Osteoblast (primary cell): ENCODE measurements around the gene BMPR1B. TPM values are rescaled to one million over a fixed set of nuclear protein-coding genes. Genes with fewer than 3 reads are reported as not detected.

Source experiments
- DNase-seq: peaks from one replicate; pipeline ENCODE4 v3.0.0; 2011; ENCODE audit warnings: low spot score, mixed read lengths; ENCODE audit not compliant: insufficient read length; ENCODE audit errors: missing footprints
- H2AFZ ChIP-seq: 2 replicates; pipeline ENCODE4 v1.6.0; 2011; ENCODE audit warnings: mild to moderate bottlenecking, low read length
- H3K27ac ChIP-seq: 2 replicates; pipeline ENCODE4 v1.5.1; 2011; ENCODE audit warnings: mild to moderate bottlenecking, low read depth, low read length, moderate library complexity
- H3K27me3 ChIP-seq: 2 replicates; pipeline ENCODE4 v1.6.0; 2012; ENCODE audit warnings: mild to moderate bottlenecking, control low read depth, inconsistent platforms, low read length, moderate library complexity; ENCODE audit not compliant: insufficient read depth
- H3K36me3 ChIP-seq: 2 replicates; pipeline ENCODE4 v1.5.1; 2011; ENCODE audit warnings: mild to moderate bottlenecking, low read length, control low read depth, moderate library complexity; ENCODE audit not compliant: insufficient read depth
- H3K4me1 ChIP-seq: 2 replicates; pipeline ENCODE4 v1.5.1; 2011; ENCODE audit warnings: mild to moderate bottlenecking, low read length, control low read depth, moderate library complexity; ENCODE audit not compliant: insufficient read depth
- H3K4me2 ChIP-seq: 2 replicates; pipeline ENCODE4 v1.6.0; 2011; ENCODE audit warnings: mild to moderate bottlenecking, low read length; ENCODE audit not compliant: insufficient read depth
- H3K4me3 ChIP-seq: fragments of 200-600 bp; sonication (generic); 3 replicates; pipeline ENCODE4 v1.5.1; 2012; ENCODE audit warnings: mild to moderate bottlenecking, low read length, inconsistent platforms; ENCODE audit not compliant: insufficient read depth
- H3K79me2 ChIP-seq: 2 replicates; pipeline ENCODE4 v1.6.0; 2012; ENCODE audit warnings: mild to moderate bottlenecking, low read length, control low read depth, inconsistent platforms; ENCODE audit not compliant: insufficient read depth
- H3K9me3 ChIP-seq: 2 replicates; pipeline ENCODE4 v1.5.1; 2011; ENCODE audit warnings: low read depth, low read length, control low read depth
- H4K20me1 ChIP-seq: 2 replicates; pipeline ENCODE4 v1.6.0; 2012; ENCODE audit warnings: mild to moderate bottlenecking, low read length, control low read depth; ENCODE audit not compliant: insufficient read depth
- CTCF ChIP-seq: IDR thresholded peaks from 2 replicates; pipeline ENCODE4 v1.5.1; 2011; ENCODE audit warnings: mild to moderate bottlenecking, low read depth, low read length, moderate library complexity; ENCODE audit errors: extremely low read depth
- total RNA-seq: library from RNA; depleted of rRNA; stranded (reverse); fragments of >200 nt; gene quantifications from 2 replicates; pipeline ENCODE4 v1.2.3, GENCODE V29; 2012

The BMPR1B gene
- total RNA-seq, 1 donor: 2.5 TPM

DNA sequence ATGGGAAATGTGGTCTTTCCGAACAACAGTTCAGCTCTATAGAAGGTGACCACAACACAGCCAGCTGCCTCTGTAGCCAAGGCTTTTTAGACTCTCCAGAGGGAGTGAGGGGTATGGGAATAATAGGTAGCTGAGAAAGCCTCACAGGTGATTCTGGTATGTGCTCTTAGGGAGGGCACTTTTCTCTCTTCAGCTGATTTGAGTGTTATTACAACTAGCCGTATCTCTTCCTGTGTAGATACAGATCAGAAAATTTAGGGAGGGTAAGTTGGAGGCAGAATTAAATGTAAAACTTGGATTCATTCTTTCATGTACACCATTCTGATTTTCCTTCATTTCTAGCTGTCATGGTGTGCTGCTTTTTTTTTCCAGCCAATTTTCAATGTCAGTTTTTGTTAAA lies 154.9 kb downstream of the BMPR1B start:
- Histone ChIP-seq H3K9me3 (no peaks in the 10 kb centered on the region), H3K27me3 (no peaks in the 10 kb centered on the region), H3K4me2 (no peak overlapping the region), H3K27ac (no peak overlapping the region), H3K4me1 (no peaks in the 10 kb centered on the region), H2AFZ (no peak overlapping the region), H3K79me2 (no peaks in the 10 kb centered on the region), H3K36me3 (no peaks in the 10 kb centered on the region), H4K20me1 (no peaks in the 10 kb centered on the region), H3K4me3 (no peak overlapping the region)
- DNase-seq: no peak
- no peak for TF ChIP-seq CTCF

- H3K4me2 ChIP-seq: no peak overlapping the region
- no peaks in the 10 kb centered on the region for H3K9me3 ChIP-seq
- no peak overlapping the region for H2AFZ ChIP-seq
- H3K79me2 ChIP-seq: no peaks in the 10 kb centered on the region
- H3K4me1 ChIP-seq: no peaks in the 10 kb centered on the region
- TF ChIP-seq CTCF: no peak
- H3K27me3 ChIP-seq: no peaks in the 10 kb centered on the region
- no peaks in the 10 kb centered on the region for H4K20me1 ChIP-seq
- H3K27ac ChIP-seq: no peak overlapping the region
- no peak overlapping the region for H3K4me3 ChIP-seq
- no peaks in the 10 kb centered on the region for H3K36me3 ChIP-seq
- DNase-seq: no peak
These were observed 155.6 kb downstream of the BMPR1B start for GRCh38 chr4:94913316-94913715.

GRCh38 chr4:94917146-94917545 lies 159.4 kb downstream of the BMPR1B start:
- Histone ChIP-seq H3K4me3 (no peak overlapping the region), H2AFZ (no peak overlapping the region), H3K36me3 (no peaks in the 10 kb centered on the region), H3K4me1 (no peaks in the 10 kb centered on the region), H3K79me2 (no peaks in the 10 kb centered on the region), H3K27ac (no peak overlapping the region), H3K4me2 (no peak overlapping the region), H4K20me1 (no peaks in the 10 kb centered on the region), H3K9me3 (no peaks in the 10 kb centered on the region), H3K27me3 (no peaks in the 10 kb centered on the region)
- TF ChIP-seq CTCF: no peak
- DNase-seq: no peak

DNA sequence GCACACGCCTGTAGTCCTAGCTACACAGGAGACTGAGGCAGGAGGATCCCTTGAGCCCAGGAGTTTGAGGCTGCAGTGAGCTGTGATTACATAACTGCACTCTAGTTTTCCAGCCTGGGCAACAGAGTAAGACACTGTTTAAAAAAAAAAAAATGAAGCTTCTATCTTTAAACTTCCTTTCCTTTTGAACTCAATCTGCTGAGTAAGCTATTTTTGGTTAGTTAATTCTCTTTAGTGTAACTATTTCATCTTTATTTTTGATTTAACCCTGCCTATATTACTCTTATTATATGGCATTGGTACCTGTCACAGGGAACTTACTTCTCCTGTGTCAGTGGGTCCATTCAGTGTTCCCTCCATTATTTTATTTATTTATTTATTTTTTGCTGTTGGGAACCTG lies 160.8 kb downstream of the BMPR1B start:
- Histone ChIP-seq H3K4me1 (no peaks in the 10 kb centered on the region), H3K27ac (no peak overlapping the region), H3K27me3 (no peaks in the 10 kb centered on the region), H3K4me3 (no peak overlapping the region), H4K20me1 (no peaks in the 10 kb centered on the region), H2AFZ (no peak overlapping the region), H3K9me3 (no peaks in the 10 kb centered on the region), H3K4me2 (no peak overlapping the region), H3K79me2 (no peaks in the 10 kb centered on the region), H3K36me3 (no peaks in the 10 kb centered on the region)
- no peak for TF ChIP-seq CTCF
- no peak for DNase-seq
